ENCODE data around the gene EEF1G.
"Not testable (repeated sequence)": the region's sequence is repeated elsewhere in the genome, so short reads cannot be mapped to it uniquely, and the experiment has no call there.

- not testable (repeated sequence) for TF ChIP-seq POLR2AphosphoS5 (IDR thresholded peaks at IDR 0.05); CTCF (IDR thresholded peaks at IDR 0.05; ENCODE audit: poor library complexity, severe bottlenecking); EP300 (conservative IDR thresholded peaks at IDR 0.05; ENCODE audit: poor library complexity, severe bottlenecking); MXI1 (conservative IDR thresholded peaks at IDR 0.05; ENCODE audit: poor library complexity, severe bottlenecking)
Measured at GRCh38 chr11:62550478-62550877, 23.2 kb downstream of the EEF1G start.

All from neural cell (in vitro differentiated cells).